ENCODE data around the gene CSH2.

GRCh38 chr17:63833026-63833740 is 40.3 kb downstream of the CSH2 start:
- TF ChIP-seq, protein P1, sequence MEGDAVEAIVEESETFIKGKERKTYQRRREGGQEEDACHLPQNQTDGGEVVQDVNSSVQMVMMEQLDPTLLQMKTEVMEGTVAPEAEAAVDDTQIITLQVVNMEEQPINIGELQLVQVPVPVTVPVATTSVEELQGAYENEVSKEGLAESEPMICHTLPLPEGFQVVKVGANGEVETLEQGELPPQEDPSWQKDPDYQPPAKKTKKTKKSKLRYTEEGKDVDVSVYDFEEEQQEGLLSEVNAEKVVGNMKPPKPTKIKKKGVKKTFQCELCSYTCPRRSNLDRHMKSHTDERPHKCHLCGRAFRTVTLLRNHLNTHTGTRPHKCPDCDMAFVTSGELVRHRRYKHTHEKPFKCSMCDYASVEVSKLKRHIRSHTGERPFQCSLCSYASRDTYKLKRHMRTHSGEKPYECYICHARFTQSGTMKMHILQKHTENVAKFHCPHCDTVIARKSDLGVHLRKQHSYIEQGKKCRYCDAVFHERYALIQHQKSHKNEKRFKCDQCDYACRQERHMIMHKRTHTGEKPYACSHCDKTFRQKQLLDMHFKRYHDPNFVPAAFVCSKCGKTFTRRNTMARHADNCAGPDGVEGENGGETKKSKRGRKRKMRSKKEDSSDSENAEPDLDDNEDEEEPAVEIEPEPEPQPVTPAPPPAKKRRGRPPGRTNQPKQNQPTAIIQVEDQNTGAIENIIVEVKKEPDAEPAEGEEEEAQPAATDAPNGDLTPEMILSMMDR (IDR thresholded peaks at IDR 0.05; ENCODE audit: low read depth, low read length, poor library complexity, severe bottlenecking): no peak
- no peak for TF ChIP-seq EZH2phosphoT487 (IDR thresholded peaks at IDR 0.05; ENCODE audit: borderline replicate concordance, low read length)
